ENCODE data around the gene ALLC. TPM values are rescaled to one million over a fixed set of nuclear protein-coding genes. Genes with fewer than 3 reads are reported as not detected.

ALLC gene
- total and polyA plus RNA-seq, 3 donors from 2014 or later, result 8.1 to 35.1 (median 18.5) TPM

DNA sequence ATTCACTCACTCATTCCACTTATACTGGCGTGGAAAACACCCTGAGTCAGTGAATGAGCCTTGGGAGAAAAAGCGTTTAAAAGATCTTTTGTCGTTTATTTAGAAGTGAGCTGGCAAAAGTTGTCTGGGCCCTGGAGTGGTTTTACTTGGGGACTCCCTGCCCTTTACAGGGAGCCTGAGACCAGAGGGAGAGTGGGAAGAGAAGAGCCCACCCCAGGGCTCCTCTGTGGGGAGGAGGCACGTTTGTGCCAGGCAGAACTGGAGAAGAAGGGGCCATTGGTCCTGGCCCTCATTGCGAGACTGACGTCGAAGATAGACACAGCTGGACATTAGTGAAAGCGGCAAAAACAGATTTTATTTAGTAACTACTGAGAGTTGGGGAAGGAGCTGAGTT is 71.1 kb downstream of the ALLC start:
- intact Hi-C loops (cut with DNase I; ENCODE audit: low total_unique reads), result no loop called here
- WGBS, 2 donors, result 83 to 90% methylated on average over 8 of the region's 8 CpGs
- no peak for DNase-seq
- Histone ChIP-seq H3K4me1 (no peaks in the 10 kb centered on the region), H3K36me3 (ENCODE audit: low read depth, missing control alignments) (no peaks in the 10 kb centered on the region), H3K4me3 (no peak overlapping the region), H3K27ac (no peak overlapping the region), H3K9me3 (no peaks in the 10 kb centered on the region), H3K27me3 (no peaks in the 10 kb centered on the region)
- no peak for TF ChIP-seq POLR2A (IDR thresholded peaks at IDR 0.05)
- TF ChIP-seq, protein P1, sequence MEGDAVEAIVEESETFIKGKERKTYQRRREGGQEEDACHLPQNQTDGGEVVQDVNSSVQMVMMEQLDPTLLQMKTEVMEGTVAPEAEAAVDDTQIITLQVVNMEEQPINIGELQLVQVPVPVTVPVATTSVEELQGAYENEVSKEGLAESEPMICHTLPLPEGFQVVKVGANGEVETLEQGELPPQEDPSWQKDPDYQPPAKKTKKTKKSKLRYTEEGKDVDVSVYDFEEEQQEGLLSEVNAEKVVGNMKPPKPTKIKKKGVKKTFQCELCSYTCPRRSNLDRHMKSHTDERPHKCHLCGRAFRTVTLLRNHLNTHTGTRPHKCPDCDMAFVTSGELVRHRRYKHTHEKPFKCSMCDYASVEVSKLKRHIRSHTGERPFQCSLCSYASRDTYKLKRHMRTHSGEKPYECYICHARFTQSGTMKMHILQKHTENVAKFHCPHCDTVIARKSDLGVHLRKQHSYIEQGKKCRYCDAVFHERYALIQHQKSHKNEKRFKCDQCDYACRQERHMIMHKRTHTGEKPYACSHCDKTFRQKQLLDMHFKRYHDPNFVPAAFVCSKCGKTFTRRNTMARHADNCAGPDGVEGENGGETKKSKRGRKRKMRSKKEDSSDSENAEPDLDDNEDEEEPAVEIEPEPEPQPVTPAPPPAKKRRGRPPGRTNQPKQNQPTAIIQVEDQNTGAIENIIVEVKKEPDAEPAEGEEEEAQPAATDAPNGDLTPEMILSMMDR (IDR thresholded peaks at IDR 0.05), result no peak

DNA sequence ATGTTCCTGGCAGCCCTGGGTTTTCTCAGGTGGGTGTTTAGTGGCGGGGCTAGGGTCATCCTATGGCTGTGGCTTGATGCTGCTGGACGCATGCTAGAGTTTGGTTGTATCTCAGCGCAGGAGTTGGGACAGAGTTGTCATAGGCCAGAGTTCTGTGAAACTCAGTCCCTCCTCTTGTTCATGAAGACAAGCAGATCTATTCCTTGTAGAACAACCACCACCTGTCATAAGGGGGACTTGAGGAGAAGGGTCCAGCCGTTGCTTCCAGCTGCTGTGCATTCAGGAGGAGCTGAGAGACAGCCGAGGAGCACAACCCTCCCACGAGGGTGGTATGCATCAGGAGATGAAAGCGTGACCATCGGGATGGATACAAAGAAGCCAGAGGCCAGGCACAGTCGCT is 71.8 kb downstream of the ALLC start:
- H3K36me3 ChIP-seq (ENCODE audit: low read depth, missing control alignments), result no peaks in the 10 kb centered on the region
- intact Hi-C loops (cut with DNase I; ENCODE audit: low total_unique reads), result no loop called here
- H3K4me3 ChIP-seq, result no peak overlapping the region
- 85 to 90% methylated on average over 9 of the region's 9 CpGs for WGBS, 2 donors
- H3K27me3 ChIP-seq, result no peaks in the 10 kb centered on the region
- no peak for DNase-seq
- no peaks in the 10 kb centered on the region for H3K4me1 ChIP-seq
- TF ChIP-seq, protein P1 (IDR thresholded peaks at IDR 0.05), result no peak
- no peak for TF ChIP-seq POLR2A (IDR thresholded peaks at IDR 0.05)
- H3K27ac ChIP-seq, result no peak overlapping the region
- no peaks in the 10 kb centered on the region for H3K9me3 ChIP-seq

DNA sequence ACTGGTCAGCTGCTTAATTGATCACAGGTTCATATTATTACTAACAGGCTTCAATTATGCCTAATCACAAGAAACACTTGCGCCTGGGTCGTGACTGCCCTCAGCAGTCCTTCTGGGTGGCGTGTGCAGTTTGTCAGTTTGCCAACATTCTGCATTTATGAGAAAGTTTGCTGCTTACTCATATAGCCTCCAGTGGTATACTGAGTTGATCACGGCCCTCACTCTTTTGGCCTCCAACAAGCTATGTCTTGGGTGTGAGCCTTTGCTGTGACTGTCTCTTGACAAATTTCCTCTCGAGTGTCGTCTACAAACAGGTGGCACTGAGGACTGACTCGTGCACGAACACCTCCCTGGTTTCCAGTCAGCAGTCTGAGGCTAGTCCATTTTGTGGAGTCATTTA is 72.6 kb downstream of the ALLC start:
- H3K4me1 ChIP-seq, result no peaks in the 10 kb centered on the region
- H3K27ac ChIP-seq, result no peak overlapping the region
- H3K27me3 ChIP-seq, result no peaks in the 10 kb centered on the region
- H3K36me3 ChIP-seq (ENCODE audit: low read depth, missing control alignments), result no peaks in the 10 kb centered on the region
- no peaks in the 10 kb centered on the region for H3K9me3 ChIP-seq
- H3K4me3 ChIP-seq, result no peak overlapping the region
- intact Hi-C loops (cut with DNase I; ENCODE audit: low total_unique reads), result no loop called here
- WGBS, 2 donors, result 92 to 94% methylated on average over 7 to 8 of the region's 8 CpGs
- no peak for DNase-seq
- TF ChIP-seq, protein P1 (IDR thresholded peaks at IDR 0.05), result no peak
- no peak for TF ChIP-seq POLR2A (IDR thresholded peaks at IDR 0.05)

DNA sequence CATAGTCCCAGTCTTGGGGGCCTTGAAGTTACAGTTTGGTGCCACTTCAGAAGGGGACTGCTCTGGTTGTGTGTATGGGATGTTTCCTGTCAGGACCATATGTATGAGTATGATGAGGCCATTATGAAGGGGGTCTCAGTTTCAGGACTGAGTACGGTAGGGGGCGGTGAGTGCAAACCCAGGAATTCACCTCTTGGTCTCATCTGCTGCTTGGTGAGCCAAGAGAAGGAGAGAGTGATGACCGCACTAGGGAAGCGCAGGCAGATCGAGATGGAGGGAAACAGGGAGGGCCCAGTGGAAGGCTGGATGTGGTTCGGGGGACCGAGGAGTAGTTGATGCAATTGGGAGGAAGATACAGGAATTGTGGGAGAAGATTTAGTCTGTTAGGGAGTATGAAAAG is 73.8 kb downstream of the ALLC start:
- Histone ChIP-seq H3K4me1 (no peaks in the 10 kb centered on the region), H3K9me3 (no peaks in the 10 kb centered on the region), H3K27me3 (no peaks in the 10 kb centered on the region), H3K27ac (no peak overlapping the region), H3K36me3 (ENCODE audit: low read depth, missing control alignments) (no peaks in the 10 kb centered on the region), H3K4me3 (no peak overlapping the region)
- intact Hi-C loops (cut with DNase I; ENCODE audit: low total_unique reads), result no loop called here
- TF ChIP-seq POLR2A (IDR thresholded peaks at IDR 0.05), result no peak
- TF ChIP-seq, protein P1 (IDR thresholded peaks at IDR 0.05), result no peak
- no peak for DNase-seq
- 91 to 96% methylated on average over 7 of the region's 7 CpGs for WGBS, 2 donors

DNA sequence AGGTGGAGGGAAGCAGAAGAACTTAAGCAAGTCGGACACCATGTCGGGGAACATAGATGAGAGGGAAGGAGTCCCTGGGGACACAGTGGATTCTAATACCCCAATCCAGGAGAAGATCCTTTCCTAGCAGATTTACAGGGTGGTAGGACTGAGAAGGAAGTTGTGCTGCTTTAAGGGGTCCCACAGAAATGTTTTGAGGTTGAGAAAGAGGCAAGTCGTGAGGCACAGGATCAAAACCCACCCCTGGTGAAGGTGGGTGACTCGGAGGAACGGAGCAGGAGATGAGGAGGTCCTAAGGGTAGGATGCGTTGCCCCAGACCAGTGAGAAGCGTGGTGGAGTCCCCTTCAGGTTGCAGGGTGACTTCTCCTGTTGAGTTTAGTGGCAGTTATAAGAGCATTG is 78.1 kb downstream of the ALLC start:
- H3K27ac ChIP-seq, result no peak overlapping the region
- no peaks in the 10 kb centered on the region for H3K36me3 ChIP-seq (ENCODE audit: low read depth, missing control alignments)
- DNase-seq, result no peak
- H3K9me3 ChIP-seq, result no peaks in the 10 kb centered on the region
- H3K4me3 ChIP-seq, result no peak overlapping the region
- no peaks in the 10 kb centered on the region for H3K27me3 ChIP-seq
- WGBS, 2 donors, result 81 to 90% methylated on average over 7 of the region's 7 CpGs
- H3K4me1 ChIP-seq, result no peaks in the 10 kb centered on the region
- TF ChIP-seq, protein P1 (IDR thresholded peaks at IDR 0.05), result no peak
- no peak for TF ChIP-seq POLR2A (IDR thresholded peaks at IDR 0.05)
- intact Hi-C loops (cut with DNase I; ENCODE audit: low total_unique reads), result no loop called here

Data from testis (tissue), 3 donors.